Activated naive CD8-positive, alpha-beta T cell treated with anti-CD3 and anti-CD28 coated beads, Interleukin-2, amount 50 U/mL, for 16 hours (primary cell): ENCODE results near the gene PEAR1.

Source experiments
- DNase-seq: peaks from one replicate; pipeline ENCODE4 v3.0.0-alpha.2; 2020; ENCODE audit warnings: low read depth, low spot score

PEAR1 gene

DNA sequence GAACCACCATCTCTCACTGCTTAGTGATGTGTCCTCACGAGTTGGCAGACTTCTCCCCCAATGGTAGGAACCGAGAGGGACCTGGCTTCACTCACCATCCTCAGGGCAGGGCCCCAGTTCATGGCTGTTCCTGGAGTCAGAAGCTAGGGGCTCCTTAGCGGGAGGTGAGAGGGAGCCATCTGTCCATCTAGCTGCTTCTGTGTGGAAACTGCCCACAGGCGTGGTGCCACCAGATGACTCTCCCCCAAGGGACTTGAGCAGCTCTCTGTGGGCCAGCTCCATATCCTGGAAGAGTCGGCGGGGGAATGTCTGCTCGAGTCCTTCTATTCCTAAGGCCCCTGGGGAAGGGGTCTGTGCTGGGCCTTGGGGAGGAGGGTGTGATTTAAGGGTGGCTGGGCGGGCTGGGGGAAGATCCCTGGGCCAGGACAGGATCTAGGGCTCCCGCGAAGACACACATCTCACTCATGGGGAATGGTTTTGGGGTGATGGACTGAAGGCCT lies 43.3 kb downstream of the PEAR1 start:
- no peak for DNase-seq

- DNase-seq: no peak
Observed at GRCh38 chr1:156937883-156938282, 44.4 kb downstream of the PEAR1 start.

- DNase-seq: no peak
Observed at GRCh38 chr1:156938813-156939212, 45.3 kb downstream of the PEAR1 start.

DNA sequence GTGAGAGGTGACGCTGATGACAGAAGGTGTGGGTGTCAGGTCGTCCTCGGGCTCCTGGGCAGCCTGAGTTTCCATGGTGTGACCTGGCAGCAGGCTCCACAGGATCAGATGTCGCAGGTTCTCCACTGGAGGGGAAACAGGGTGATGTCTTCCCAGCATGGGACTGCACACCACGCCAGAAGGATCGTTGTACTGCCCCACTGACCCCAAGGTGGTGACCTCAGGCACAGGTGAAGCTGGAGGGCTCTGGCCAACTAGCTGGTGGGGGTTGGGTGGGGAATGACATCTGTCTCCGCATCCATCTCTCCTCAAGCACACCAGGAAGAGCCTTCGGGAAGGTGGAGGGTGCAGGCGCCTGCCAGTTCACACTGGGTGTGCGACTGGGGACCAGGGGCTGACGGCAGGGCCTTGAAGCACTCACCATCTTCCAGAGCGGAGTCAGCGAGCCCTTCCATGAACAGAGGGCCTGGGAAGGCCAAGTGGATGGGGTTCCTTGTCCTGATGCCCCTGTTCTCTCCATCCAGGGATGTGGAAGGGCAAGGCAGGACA lies 46.3 kb downstream of the PEAR1 start:
- DNase-seq: no peak

- DNase-seq: no peak
Observed at GRCh38 chr1:156941675-156942074, 48.2 kb downstream of the PEAR1 start.

DNA sequence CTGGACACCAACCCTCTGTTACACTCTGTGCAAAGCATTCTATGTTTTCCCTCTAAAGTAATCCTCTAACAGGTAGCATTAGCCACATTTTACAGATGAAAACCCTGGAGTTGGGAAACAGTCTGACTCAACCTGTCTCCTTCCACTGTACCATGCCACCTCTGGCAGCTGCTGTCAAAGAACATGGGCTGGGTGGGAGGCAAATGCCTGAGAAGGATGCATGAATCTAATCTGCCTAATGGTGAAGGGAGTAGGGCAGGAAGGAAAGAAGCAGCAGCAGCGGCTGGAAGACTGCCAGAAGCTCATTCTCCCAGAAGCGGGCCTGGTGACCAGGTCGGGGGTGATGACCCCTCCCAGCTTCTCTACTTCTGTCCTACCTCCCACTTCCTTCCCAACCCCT lies 48.7 kb downstream of the PEAR1 start:
- DNase-seq: no peak

DNA sequence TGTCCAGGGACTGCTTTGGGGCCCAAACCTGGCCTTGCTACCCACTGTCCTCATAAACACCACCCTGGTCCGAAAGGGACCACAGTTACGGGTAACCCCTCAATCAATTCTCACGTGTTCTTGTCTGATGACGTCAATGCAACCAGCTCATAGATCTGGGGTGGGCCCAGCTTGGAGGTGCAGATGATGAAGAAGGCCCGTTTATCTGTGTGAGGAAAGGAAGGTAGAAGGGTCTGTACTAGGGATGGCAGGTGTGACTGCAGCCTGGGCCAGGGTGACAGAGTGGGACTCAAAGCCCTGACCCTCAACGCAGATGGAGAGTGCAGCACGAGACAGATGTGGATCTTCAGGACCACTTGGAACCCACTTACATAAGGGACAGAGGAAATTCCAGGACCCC lies 49.1 kb downstream of the PEAR1 start:
- no peak for DNase-seq

GRCh38 chr1:156943756-156944155 lies 50.2 kb downstream of the PEAR1 start:
- DNase-seq: no peak

- DNase-seq: no peak
Observed at GRCh38 chr1:156944268-156944667, 50.8 kb downstream of the PEAR1 start.

- DNase-seq: no peak
Observed at GRCh38 chr1:156944848-156945247, 51.3 kb downstream of the PEAR1 start.

- DNase-seq: no peak
Observed at GRCh38 chr1:156945881-156946661, 52.6 kb downstream of the PEAR1 start.

GRCh38 chr1:156947127-156947526 lies 53.6 kb downstream of the PEAR1 start:
- DNase-seq: no peak

DNA sequence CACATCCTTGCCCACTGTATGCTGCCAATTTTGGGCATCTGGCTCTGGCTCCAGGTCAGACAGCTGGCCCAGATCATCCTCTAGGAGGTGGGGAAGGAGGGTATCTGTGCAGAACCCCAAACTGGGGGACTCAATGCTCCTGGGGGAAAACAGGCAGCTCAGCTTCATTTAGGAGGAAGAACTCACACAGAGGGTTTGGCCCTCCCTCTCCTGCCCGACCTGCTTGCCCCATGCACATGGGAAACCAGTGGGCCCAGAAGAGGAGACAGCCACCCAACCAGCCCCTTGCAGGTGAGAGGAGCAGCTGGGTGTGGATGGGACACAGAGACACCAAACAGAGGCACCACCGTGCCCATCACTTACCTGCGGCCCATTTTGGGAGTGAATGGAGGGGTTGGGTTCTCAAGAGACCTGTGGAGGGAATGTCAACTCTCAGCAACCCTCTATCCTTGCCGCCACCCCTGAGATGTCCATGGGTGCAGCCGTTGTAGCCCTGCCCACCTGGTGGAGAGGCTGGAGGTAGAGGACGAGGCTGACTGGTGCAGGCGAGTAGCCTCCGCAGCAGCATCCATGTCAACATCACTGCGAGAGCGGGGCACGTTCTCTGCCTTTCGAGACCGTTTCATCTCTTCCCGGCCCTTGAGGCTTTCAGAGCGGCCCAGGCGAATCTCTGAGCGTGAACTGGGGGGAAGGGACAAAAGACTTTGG lies 54.5 kb downstream of the PEAR1 start:
- DNase-seq: no peak

GRCh38 chr1:156948708-156949107 lies 55.2 kb downstream of the PEAR1 start:
- no peak for DNase-seq

GRCh38 chr1:156949127-156949526 lies 55.6 kb downstream of the PEAR1 start:
- DNase-seq: no peak

DNA sequence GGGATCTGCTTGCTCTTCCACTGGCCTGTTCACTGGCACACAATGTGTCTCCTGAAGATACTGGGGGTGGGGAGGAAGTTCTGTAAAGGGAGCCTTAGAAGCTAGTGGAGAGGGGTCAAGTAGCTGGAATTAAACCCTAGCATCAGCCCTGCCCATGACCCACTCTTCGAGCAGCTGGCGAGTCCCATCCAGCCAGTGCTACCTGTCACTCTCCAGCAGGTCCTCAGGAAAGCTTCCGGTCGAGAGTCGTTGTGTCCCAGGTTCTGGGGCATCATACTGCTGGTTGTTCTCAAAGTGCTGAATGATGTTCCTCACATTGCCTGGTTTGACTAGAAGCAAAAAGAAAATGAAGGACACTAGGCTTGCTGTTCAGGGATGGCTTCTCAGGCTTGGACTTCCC lies 57.9 kb downstream of the PEAR1 start:
- no peak for DNase-seq

DNA sequence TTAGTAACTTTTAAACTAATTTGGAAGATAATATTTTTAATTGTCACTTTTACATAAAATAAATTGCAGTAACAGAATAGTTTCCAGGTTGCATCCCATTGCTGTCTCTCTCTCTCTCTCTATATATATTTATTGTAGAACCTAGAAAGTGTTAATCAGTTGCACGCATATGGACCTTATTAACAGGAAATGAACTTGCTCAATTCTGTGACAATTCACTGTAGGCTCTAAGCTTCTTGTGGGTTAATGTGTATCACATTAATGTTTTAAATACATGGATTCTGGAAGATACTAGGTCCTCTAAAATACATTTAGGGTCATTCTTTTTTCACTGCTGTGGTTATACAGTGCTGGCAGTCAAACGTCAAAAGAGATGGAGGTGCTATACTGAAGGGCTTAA lies 60.1 kb downstream of the PEAR1 start:
- DNase-seq: no peak

GRCh38 chr1:156956333-156956732 lies 62.8 kb downstream of the PEAR1 start:
- DNase-seq: no peak

DNA sequence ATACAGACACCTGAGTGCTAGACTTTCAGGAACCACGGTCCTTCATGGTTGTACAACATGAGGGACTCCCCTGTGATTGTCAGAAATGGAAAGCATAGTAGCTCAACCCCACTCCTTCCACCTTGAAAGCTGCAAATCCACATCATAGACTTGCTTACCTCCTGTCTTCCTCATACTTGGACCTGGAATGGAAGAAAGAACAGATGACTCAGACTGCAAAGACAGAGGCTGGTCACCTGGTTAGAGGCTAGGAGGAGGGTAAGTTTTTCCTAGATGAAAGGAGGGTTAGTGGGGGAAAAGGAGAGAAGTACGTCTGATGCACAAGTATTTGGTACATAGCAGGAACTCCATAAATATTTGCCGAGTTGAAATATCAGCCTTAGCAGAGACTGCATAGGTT lies 64.1 kb downstream of the PEAR1 start:
- DNase-seq: no peak

GRCh38 chr1:156958247-156958714 lies 64.8 kb downstream of the PEAR1 start:
- no peak for DNase-seq

DNA sequence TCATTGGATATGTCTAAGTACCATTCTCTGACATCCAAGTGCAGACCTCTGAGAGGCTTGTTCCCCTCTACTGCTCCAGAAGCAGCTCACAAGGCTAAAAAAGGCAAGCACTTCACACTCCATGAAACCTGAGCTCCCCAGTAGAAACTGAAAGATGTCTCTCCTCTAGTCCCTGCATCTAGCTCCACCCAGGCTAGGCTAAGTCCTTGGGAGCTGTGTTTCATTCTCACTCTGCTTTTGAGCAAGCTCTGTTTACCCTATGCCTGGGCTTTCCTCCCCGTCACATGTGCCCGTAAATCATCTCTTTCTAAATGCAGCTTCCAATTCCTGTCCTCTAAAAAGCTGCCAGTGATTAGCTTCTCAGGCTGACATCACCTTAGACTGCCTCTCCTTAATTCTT lies 65.9 kb downstream of the PEAR1 start:
- DNase-seq: no peak

DNA sequence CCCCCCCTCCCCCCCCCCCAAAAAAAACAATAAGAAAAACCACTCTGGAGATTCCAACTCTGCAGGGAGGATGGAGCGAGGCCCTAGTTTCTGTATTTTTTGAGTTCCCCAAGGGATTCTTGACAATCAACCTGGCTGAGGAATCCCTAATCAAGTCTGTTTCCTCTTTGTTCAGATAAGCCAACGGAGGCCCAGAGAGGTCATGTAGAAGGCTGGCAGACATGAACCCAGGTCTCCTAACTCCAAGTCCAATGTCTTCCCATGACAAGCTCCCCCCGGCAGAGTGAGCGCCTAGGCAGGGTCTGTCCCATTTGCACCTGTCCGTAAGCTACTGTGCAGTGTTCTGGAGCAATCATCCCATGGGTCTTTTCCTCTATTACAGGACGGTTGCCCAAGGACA lies 66.4 kb downstream of the PEAR1 start:
- no peak for DNase-seq

- DNase-seq: no peak
Observed at GRCh38 chr1:156961709-156962108, 68.2 kb downstream of the PEAR1 start.
